ENCODE results near the gene SLC1A2. TPM values are rescaled to one million over a fixed set of nuclear protein-coding genes. Genes with fewer than 3 reads are reported as not detected.

SLC1A2 gene
- total RNA-seq, 4 donors from 2014 or later, result 0.27 to 0.80 (median 0.79) TPM; not detected in 1

- Histone ChIP-seq H3K27me3 (no peaks in the 10 kb centered on the region), H3K9me3 (no peaks in the 10 kb centered on the region), H3K36me3 (no peaks in the 10 kb centered on the region), H3K27ac (no peak overlapping the region), H3K4me1 (no peaks in the 10 kb centered on the region), H3K4me3 (no peak overlapping the region)
- no peak for DNase-seq
- intact Hi-C loops (cut with DNase I; ENCODE audit: low total_unique reads), result no loop called here
- in situ Hi-C loops (cut with MboI; ENCODE audit: low pct_ligation_motif_present in 1 of 4, low pct_unique_long_range_greater_than_20kb in 1 of 4, low sequenced_read_pairs in 3 of 4), result no loop called here
- 86 to 94% methylated on average over 5 to 10 of the region's 10 CpGs for WGBS, 2 donors (ENCODE audit: low coverage in 1 of 2)
- no peak for TF ChIP-seq CTCF (IDR thresholded peaks at IDR 0.05)
- no peak for TF ChIP-seq POLR2AphosphoS5 (IDR thresholded peaks at IDR 0.05)
- TF ChIP-seq EP300 (IDR thresholded peaks at IDR 0.05; ENCODE audit: low read depth), result no peak
- no peak for TF ChIP-seq POLR2A (IDR thresholded peaks at IDR 0.05)
Measured at GRCh38 chr11:35348898-35349687, 70.3 kb downstream of the SLC1A2 start.

- Histone ChIP-seq H3K4me1 (no peaks in the 10 kb centered on the region), H3K27ac (no peak overlapping the region), H3K9me3 (no peaks in the 10 kb centered on the region), H3K4me3 (no peak overlapping the region), H3K27me3 (no peaks in the 10 kb centered on the region), H3K36me3 (no peaks in the 10 kb centered on the region)
- DNase-seq, result no peak
- 100% methylated on average over 1 of the region's 1 CpG for WGBS, 2 donors (ENCODE audit: low coverage in 1 of 2)
- TF ChIP-seq CTCF (IDR thresholded peaks at IDR 0.05), result no peak
- TF ChIP-seq EP300 (IDR thresholded peaks at IDR 0.05; ENCODE audit: low read depth), result no peak
- TF ChIP-seq POLR2AphosphoS5 (IDR thresholded peaks at IDR 0.05), result no peak
- no peak for TF ChIP-seq POLR2A (IDR thresholded peaks at IDR 0.05)
- in situ Hi-C loops (cut with MboI; ENCODE audit: low pct_ligation_motif_present in 1 of 4, low pct_unique_long_range_greater_than_20kb in 1 of 4, low sequenced_read_pairs in 3 of 4) (no loop called here), intact Hi-C loops (cut with DNase I; ENCODE audit: low total_unique reads) (no loop called here)
Measured at GRCh38 chr11:35347921-35348331, 71.4 kb downstream of the SLC1A2 start.

GRCh38 chr11:35347173-35347878 is 72.0 kb downstream of the SLC1A2 start:
- no peak overlapping the region for H3K4me3 ChIP-seq
- no peaks in the 10 kb centered on the region for H3K36me3 ChIP-seq
- H3K27ac ChIP-seq, result no peak overlapping the region
- H3K4me1 ChIP-seq, result no peaks in the 10 kb centered on the region
- WGBS, 2 donors (ENCODE audit: low coverage in 1 of 2), result 69 to 70% methylated on average over 6 of the region's 6 CpGs
- no peaks in the 10 kb centered on the region for H3K27me3 ChIP-seq
- in situ Hi-C loops (cut with MboI; ENCODE audit: low pct_ligation_motif_present in 1 of 4, low pct_unique_long_range_greater_than_20kb in 1 of 4, low sequenced_read_pairs in 3 of 4), result no loop called here
- H3K9me3 ChIP-seq, result no peaks in the 10 kb centered on the region
- DNase-seq, result no peak
- intact Hi-C loops (cut with DNase I; ENCODE audit: low total_unique reads), result no loop called here
- no peak for TF ChIP-seq POLR2A (IDR thresholded peaks at IDR 0.05)
- TF ChIP-seq EP300 (IDR thresholded peaks at IDR 0.05; ENCODE audit: low read depth), result no peak
- TF ChIP-seq POLR2AphosphoS5 (IDR thresholded peaks at IDR 0.05), result no peak
- no peak for TF ChIP-seq CTCF (IDR thresholded peaks at IDR 0.05)

- H3K4me1 ChIP-seq, result no peaks in the 10 kb centered on the region
- no peak for DNase-seq
- H3K9me3 ChIP-seq, result no peaks in the 10 kb centered on the region
- H3K4me3 ChIP-seq, result no peak overlapping the region
- H3K36me3 ChIP-seq, result no peaks in the 10 kb centered on the region
- 85 to 90% methylated on average over 5 to 6 of the region's 6 CpGs for WGBS, 2 donors (ENCODE audit: low coverage in 1 of 2)
- no peak overlapping the region for H3K27ac ChIP-seq
- intact Hi-C loops (cut with DNase I; ENCODE audit: low total_unique reads), result no loop called here
- in situ Hi-C loops (cut with MboI; ENCODE audit: low pct_ligation_motif_present in 1 of 4, low pct_unique_long_range_greater_than_20kb in 1 of 4, low sequenced_read_pairs in 3 of 4), result no loop called here
- no peaks in the 10 kb centered on the region for H3K27me3 ChIP-seq
- TF ChIP-seq CTCF (IDR thresholded peaks at IDR 0.05) (no peak), EP300 (IDR thresholded peaks at IDR 0.05; ENCODE audit: low read depth) (no peak), POLR2AphosphoS5 (IDR thresholded peaks at IDR 0.05) (no peak), POLR2A (IDR thresholded peaks at IDR 0.05) (no peak)
Measured at GRCh38 chr11:35346472-35347156, 72.7 kb downstream of the SLC1A2 start.
